Measurements from ENCODE around the gene RB1. TPM values are rescaled to one million over a fixed set of nuclear protein-coding genes. Genes with fewer than 3 reads are reported as not detected.

The RB1 gene
- total and polyA plus RNA-seq, 2 experiments from 2014 or later, result 19.5 to 22.3 TPM

- Mint-ChIP-seq H3K4me1 (no peaks in the 10 kb centered on the region), H3K4me3 (no peak overlapping the region), H3K27me3 (ENCODE audit: insufficient read depth, low read depth, poor library complexity) (peaks cover 3% of the 10 kb centered on the region), H3K27ac (no peak overlapping the region), H3K9me3 (no peaks in the 10 kb centered on the region), H3K36me3 (ENCODE audit: low read depth) (no peaks in the 10 kb centered on the region)
- H3K9me2 ChIP-seq (ENCODE audit: insufficient read depth), result no peaks in the 10 kb centered on the region
- TF ChIP-seq ZNF462 (CRISPR knock-in tag; IDR thresholded peaks at IDR 0.05) (no peak), NANOG (IDR thresholded peaks at IDR 0.05; ENCODE audit: borderline replicate concordance) (no peak), ZNF114 (CRISPR knock-in tag; IDR thresholded peaks at IDR 0.05) (no peak), POLR2AphosphoS5 (IDR thresholded peaks at IDR 0.05; ENCODE audit: low read depth) (no peak), CREB1 (CRISPR knock-in tag; IDR thresholded peaks at IDR 0.05; ENCODE audit: low read depth) (no peak)
- H4K20me1 ChIP-seq (replicated peaks; ENCODE audit: insufficient read depth), result no peaks in the 10 kb centered on the region
- no peak overlapping the region for H3K4me2 ChIP-seq
- no peaks in the 10 kb centered on the region for H3F3A ChIP-seq (replicated peaks; ENCODE audit: low read depth)
- H3K27me3 ChIP-seq (ENCODE audit: insufficient read depth), result no peaks in the 10 kb centered on the region
- ATAC-seq, result no peak
- H3K4me1 ChIP-seq (ENCODE audit: insufficient read depth), result no peaks in the 10 kb centered on the region
- H3K36me3 ChIP-seq (ENCODE audit: insufficient read depth), result no peaks in the 10 kb centered on the region
- no peak overlapping the region for H3K27ac ChIP-seq (ENCODE audit: low read depth)
- no peak overlapping the region for H3K4me3 ChIP-seq
- H3K79me2 ChIP-seq (replicated peaks; ENCODE audit: insufficient read depth), result no peaks in the 10 kb centered on the region
- H2AFZ ChIP-seq, result no peak overlapping the region
- no peak for DNase-seq (ENCODE audit: low spot score)
Measured at GRCh38 chr13:48278806-48279205, 24.7 kb upstream of the RB1 start.

DNA sequence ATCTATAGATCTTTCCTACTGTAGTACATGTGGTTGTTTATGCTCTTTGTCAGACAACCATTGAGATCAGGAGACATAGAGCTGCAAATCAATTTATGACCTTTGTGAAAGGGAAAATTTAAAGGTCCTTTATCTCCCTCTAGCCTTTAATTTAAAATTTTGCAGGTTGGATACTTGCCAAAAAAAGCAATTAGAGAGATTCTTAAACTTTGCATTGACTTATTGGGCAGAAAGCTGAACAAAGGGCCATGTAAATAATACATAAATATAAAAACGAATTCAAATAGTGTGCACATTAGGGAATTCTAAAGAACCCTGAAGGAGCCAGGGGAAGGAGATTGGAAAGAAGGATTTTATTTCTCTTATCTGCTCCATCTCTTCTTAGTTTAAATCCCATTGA lies 22.0 kb upstream of the RB1 start:
- no peaks in the 10 kb centered on the region for H3K9me3 Mint-ChIP-seq
- Histone ChIP-seq H3K27ac (ENCODE audit: low read depth) (no peak overlapping the region), H4K20me1 (replicated peaks; ENCODE audit: insufficient read depth) (no peaks in the 10 kb centered on the region), H3K27me3 (ENCODE audit: insufficient read depth) (no peaks in the 10 kb centered on the region), H3K79me2 (replicated peaks; ENCODE audit: insufficient read depth) (no peaks in the 10 kb centered on the region), H2AFZ (no peak overlapping the region), H3F3A (replicated peaks; ENCODE audit: low read depth) (no peaks in the 10 kb centered on the region), H3K4me3 (no peak overlapping the region), H3K4me1 (ENCODE audit: insufficient read depth) (no peaks in the 10 kb centered on the region), H3K36me3 (ENCODE audit: insufficient read depth) (no peaks in the 10 kb centered on the region), H3K4me2 (no peak overlapping the region), H3K9me2 (ENCODE audit: insufficient read depth) (peaks cover 7% of the 10 kb centered on the region)
- H3K4me3 Mint-ChIP-seq, result no peak overlapping the region
- H3K27me3 Mint-ChIP-seq (ENCODE audit: insufficient read depth, low read depth, poor library complexity), result peaks cover 9% of the 10 kb centered on the region
- no peak overlapping the region for H3K27ac Mint-ChIP-seq
- ATAC-seq, result no peak
- H3K4me1 Mint-ChIP-seq, result no peaks in the 10 kb centered on the region
- DNase-seq (ENCODE audit: low spot score), result no peak
- no peaks in the 10 kb centered on the region for H3K36me3 Mint-ChIP-seq (ENCODE audit: low read depth)
- TF ChIP-seq STAT1 (IDR thresholded peaks at IDR 0.05; ENCODE audit: unreplicated experiment), result no peak
- no peak for TF ChIP-seq JUNB (IDR thresholded peaks at IDR 0.05; ENCODE audit: unreplicated experiment)
- no peak for TF ChIP-seq NANOG (IDR thresholded peaks at IDR 0.05; ENCODE audit: borderline replicate concordance)
- TF ChIP-seq POLR2AphosphoS5 (IDR thresholded peaks at IDR 0.05; ENCODE audit: low read depth), result no peak
- no peak for TF ChIP-seq CREB1 (CRISPR knock-in tag; IDR thresholded peaks at IDR 0.05; ENCODE audit: low read depth)
- no peak for TF ChIP-seq ETS1 (IDR thresholded peaks at IDR 0.05)
- TF ChIP-seq, protein P1, sequence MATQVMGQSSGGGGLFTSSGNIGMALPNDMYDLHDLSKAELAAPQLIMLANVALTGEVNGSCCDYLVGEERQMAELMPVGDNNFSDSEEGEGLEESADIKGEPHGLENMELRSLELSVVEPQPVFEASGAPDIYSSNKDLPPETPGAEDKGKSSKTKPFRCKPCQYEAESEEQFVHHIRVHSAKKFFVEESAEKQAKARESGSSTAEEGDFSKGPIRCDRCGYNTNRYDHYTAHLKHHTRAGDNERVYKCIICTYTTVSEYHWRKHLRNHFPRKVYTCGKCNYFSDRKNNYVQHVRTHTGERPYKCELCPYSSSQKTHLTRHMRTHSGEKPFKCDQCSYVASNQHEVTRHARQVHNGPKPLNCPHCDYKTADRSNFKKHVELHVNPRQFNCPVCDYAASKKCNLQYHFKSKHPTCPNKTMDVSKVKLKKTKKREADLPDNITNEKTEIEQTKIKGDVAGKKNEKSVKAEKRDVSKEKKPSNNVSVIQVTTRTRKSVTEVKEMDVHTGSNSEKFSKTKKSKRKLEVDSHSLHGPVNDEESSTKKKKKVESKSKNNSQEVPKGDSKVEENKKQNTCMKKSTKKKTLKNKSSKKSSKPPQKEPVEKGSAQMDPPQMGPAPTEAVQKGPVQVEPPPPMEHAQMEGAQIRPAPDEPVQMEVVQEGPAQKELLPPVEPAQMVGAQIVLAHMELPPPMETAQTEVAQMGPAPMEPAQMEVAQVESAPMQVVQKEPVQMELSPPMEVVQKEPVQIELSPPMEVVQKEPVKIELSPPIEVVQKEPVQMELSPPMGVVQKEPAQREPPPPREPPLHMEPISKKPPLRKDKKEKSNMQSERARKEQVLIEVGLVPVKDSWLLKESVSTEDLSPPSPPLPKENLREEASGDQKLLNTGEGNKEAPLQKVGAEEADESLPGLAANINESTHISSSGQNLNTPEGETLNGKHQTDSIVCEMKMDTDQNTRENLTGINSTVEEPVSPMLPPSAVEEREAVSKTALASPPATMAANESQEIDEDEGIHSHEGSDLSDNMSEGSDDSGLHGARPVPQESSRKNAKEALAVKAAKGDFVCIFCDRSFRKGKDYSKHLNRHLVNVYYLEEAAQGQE (IDR thresholded peaks at IDR 0.05; ENCODE audit: unreplicated experiment), result no peak
- no peak for TF ChIP-seq EZH2phosphoT487 (IDR thresholded peaks at IDR 0.05; ENCODE audit: unreplicated experiment)

Data from GM23338 (cell line).